ENCODE measurements around the gene KLHDC2. TPM values are rescaled to one million over a fixed set of nuclear protein-coding genes. Genes with fewer than 3 reads are reported as not detected.
"Not testable (repeated sequence)": the region's sequence is repeated elsewhere in the genome, so short reads cannot be mapped to it uniquely, and the experiment has no call there.

Gene KLHDC2
- polyA plus RNA-seq, 1 donor: 75.0 TPM

DNA sequence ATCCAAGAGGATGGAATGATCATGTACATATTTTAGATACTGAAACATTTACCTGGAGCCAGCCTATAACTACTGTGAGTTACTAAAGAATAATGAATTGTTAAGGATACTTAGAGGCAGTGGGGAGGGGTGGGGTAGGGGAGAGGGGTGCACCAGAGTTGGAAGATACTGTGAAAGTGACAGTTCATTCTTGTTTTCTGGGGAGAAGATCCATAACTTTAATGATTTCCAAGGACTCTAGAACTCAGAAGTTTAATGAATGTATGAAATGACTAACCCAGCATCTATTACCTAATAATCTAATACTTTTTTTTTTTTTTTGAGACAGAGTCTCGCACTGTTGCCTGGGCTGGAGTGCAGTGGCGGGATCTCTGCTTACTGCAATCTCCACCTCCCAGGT is 10.5 kb downstream of the KLHDC2 start:
- DNase-seq (ENCODE audit: low read depth): no peak

GRCh38 chr14:49781040-49781439 is 13.1 kb downstream of the KLHDC2 start:
- not testable (repeated sequence) for DNase-seq (ENCODE audit: low read depth)

DNA sequence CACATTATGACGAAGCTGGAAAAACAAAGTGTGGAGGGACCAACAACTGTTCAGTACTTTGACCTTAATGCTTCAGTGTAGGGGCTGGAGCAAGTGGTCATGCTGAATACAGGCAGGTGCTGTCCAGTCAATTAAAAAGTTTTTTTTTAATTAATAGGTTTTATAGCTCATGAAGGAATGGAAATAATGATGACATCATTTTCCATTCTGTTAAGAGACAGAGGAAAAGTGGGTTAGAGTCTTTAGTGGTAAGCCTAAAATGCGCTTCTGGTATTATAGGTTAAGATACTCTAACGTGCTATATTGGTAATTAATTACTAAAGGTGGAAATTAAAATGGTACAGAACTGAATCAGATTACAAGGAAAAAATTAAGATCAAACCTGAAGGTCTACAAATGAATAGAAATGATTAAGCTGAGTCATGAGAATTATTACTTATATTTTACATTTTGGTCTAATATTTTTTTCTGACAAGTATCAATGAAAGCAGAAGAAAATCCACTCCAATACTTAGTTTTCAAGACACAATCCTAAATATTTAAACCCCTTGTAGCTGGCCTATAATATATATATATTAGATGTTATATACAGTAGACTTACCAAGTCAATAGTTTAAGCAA is 15.6 kb downstream of the KLHDC2 start:
- no peak for DNase-seq (ENCODE audit: low read depth)

DNA sequence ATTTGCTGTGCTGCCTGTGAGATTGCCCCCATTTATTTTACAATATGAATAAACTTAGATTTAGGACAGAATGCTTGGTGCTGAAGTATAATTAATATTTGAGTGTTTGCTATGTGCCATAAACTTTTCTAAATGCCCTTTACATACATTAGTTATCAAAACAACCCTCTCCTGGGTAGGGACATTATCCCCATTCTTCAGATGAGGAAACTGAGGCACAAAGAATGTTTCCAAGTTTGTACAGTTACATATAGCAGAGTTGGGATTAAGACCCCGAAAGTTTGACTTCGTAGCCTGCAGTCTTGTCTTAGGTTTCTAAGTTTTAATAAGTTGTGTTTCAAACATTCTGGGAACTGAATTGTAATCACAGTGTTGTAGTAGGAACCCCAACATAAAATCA is 18.4 kb downstream of the KLHDC2 start:
- DNase-seq (ENCODE audit: low read depth): no peak

DNA sequence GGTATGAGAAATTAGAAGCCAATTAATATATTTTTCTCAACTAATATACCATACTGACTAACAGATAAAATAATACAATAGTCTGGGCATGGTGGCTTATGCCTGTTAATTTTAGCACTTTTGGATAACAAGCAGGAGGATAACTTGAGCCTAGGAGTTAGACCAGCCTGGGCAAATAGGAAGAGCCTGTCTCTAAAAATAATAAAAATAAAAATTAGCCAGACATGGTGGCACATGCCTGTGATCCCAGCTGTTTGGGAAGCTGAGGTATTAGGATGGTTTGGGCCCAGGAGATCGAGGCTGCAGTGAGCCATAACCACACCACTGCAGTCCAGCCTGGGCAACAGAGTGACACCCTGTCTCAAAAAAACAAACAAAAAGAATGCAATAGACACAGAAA is 24.7 kb downstream of the KLHDC2 start:
- DNase-seq (ENCODE audit: low read depth): no peak

DNA sequence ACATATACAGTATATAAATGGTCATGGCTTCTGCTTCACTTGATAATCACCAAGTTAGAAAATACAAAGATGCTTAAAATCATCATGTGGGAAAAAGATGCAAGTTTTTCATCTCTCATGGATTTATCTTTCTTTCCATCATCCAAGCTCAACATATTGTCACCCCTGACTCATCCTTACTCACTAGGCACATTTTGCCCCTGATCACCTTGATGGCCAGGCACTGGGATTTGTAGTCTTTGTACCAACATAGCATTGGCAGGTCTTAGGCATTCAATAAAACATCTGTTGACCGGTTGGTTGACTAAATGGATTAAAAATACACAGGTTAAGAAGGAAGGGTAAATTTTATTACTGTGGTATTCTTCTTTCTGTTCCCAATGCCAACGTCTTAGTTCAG is 28.1 kb downstream of the KLHDC2 start:
- DNase-seq (ENCODE audit: low read depth): no peak

GRCh38 chr14:49808780-49809179 is 40.8 kb downstream of the KLHDC2 start:
- no peak for DNase-seq (ENCODE audit: low read depth)

GRCh38 chr14:49816118-49816517 is 48.2 kb downstream of the KLHDC2 start:
- DNase-seq (ENCODE audit: low read depth): not testable (repeated sequence)

DNA sequence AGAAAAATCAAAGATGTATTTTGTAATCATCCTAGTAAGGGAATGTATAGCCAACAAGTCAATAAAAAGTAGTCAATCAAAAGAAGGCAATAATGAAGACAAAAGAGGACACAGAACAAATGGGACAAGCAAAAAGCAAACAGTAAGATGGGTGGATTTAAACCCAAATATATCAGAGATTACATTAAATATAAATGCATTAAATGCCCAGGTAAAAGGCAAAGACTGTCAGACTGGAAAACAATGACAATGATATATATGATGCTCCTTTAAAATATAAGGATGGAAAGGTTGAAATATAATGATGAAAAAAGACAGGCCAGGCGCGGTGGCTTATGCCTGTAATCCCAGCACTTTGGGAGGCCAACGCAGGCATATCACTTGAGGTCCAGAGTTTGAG is 48.9 kb downstream of the KLHDC2 start:
- DNase-seq (ENCODE audit: low read depth): no peak

- no peak for DNase-seq (ENCODE audit: low read depth)
Observed at GRCh38 chr14:49820176-49820575, 52.2 kb downstream of the KLHDC2 start.

DNA sequence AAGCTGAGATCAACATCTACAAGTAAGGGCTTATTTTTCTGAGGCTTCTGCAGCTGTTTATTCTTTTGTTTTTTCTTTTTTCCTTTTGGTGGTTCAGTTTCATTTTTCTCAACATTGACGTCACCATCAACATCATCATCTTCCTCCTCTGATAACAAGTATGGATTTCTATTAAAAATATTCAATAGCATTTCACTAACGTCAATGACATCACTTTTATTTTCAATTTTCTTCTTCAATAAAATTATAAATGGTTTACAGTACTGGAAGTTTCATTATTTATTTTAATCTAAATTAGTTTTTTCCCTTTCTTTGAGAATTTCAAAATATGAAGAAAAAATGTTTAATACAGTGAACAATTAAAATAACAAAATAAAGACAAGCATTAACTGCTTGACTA is 60.7 kb downstream of the KLHDC2 start:
- DNase-seq (ENCODE audit: low read depth): no peak

Other genes with a start within 250 kb of the KLHDC2 start
- gene RPS29, start 181.8 kb upstream of the KLHDC2 start, polyA plus RNA-seq (ENCODE audit: insufficient read length): 2,167 TPM
- gene LRR1, start 169.2 kb upstream of the KLHDC2 start, polyA plus RNA-seq (ENCODE audit: insufficient read length): 6.5 TPM
- 141 TPM for gene RPL36AL, start 147.5 kb upstream of the KLHDC2 start, polyA plus RNA-seq (ENCODE audit: insufficient read length)
- 19.9 TPM for gene MGAT2, start 147.4 kb upstream of the KLHDC2 start, polyA plus RNA-seq (ENCODE audit: insufficient read length)
- gene DNAAF2, start 132.9 kb upstream of the KLHDC2 start, polyA plus RNA-seq (ENCODE audit: insufficient read length): 7.3 TPM
- 9.3 TPM for gene POLE2, start 79.9 kb upstream of the KLHDC2 start, polyA plus RNA-seq (ENCODE audit: insufficient read length)
- gene KLHDC1, start 75.0 kb upstream of the KLHDC2 start, polyA plus RNA-seq (ENCODE audit: insufficient read length): 5.1 TPM
- 45.6 TPM for gene NEMF, start 84.6 kb downstream of the KLHDC2 start, polyA plus RNA-seq (ENCODE audit: insufficient read length)
- gene ARF6, start 124.9 kb downstream of the KLHDC2 start, polyA plus RNA-seq (ENCODE audit: insufficient read length): 29.1 TPM

Measured in forelimb muscle (tissue), 1 donor.